HL-60 (cell line): ENCODE data around the gene RNF223.
"Not testable (repeated sequence)": the region's sequence is repeated elsewhere in the genome, so short reads cannot be mapped to it uniquely, and the experiment has no call there.

ENCODE experiments used
- DNase-seq, 2 experiments: peaks; one replicate each; pipeline ENCODE4 v3.0.0-alpha.2; 2010 to 2020; ENCODE audit warnings: low read depth in 1 of 2, low spot score in 1 of 2
- H3K27ac ChIP-seq: fragments of 250-450 bp; sonication (Bioruptor Pico); replicated peaks from 2 replicates; pipeline ENCODE4 v1.5.1; 2020; ENCODE audit warnings: mild to moderate bottlenecking, moderate library complexity
- H3K27me3 ChIP-seq: fragments of 250-450 bp; sonication (Bioruptor Pico); 2 replicates; pipeline ENCODE4 v1.5.1; 2021; ENCODE audit warnings: mild to moderate bottlenecking, moderate library complexity; ENCODE audit not compliant: insufficient read depth, poor library complexity, severe bottlenecking
- H3K4me3 ChIP-seq: replicated peaks from 2 replicates; pipeline ENCODE4 v1.5.1; 2011; ENCODE audit warnings: mild to moderate bottlenecking, control low read depth, low read length; ENCODE audit not compliant: insufficient read depth
- GABPA ChIP-seq: IDR thresholded peaks from 2 replicates; pipeline ENCODE4 v1.6.1; 2012; ENCODE audit warnings: low read depth
- POLR2AphosphoS5 ChIP-seq: IDR thresholded peaks from 2 replicates; pipeline ENCODE4 v1.6.1; 2012; ENCODE audit warnings: low read depth
- SPI1 ChIP-seq: IDR thresholded peaks from 2 replicates; pipeline ENCODE4 v1.6.1; 2012; ENCODE audit warnings: low read depth, mild to moderate bottlenecking, borderline replicate concordance
- TF ChIP-seq, protein P1 (sequence below): IDR thresholded peaks from 2 replicates; pipeline ENCODE4 v1.6.1; 2012; ENCODE audit warnings: low read depth; ENCODE audit not compliant: insufficient replicate concordance
- TF ChIP-seq, protein P2 (sequence below): IDR thresholded peaks from one replicate; pipeline ENCODE4 v1.5.1; 2011; ENCODE audit warnings: low read length, control low read depth, inconsistent platforms; ENCODE audit not compliant: insufficient read depth

Gene RNF223

DNA sequence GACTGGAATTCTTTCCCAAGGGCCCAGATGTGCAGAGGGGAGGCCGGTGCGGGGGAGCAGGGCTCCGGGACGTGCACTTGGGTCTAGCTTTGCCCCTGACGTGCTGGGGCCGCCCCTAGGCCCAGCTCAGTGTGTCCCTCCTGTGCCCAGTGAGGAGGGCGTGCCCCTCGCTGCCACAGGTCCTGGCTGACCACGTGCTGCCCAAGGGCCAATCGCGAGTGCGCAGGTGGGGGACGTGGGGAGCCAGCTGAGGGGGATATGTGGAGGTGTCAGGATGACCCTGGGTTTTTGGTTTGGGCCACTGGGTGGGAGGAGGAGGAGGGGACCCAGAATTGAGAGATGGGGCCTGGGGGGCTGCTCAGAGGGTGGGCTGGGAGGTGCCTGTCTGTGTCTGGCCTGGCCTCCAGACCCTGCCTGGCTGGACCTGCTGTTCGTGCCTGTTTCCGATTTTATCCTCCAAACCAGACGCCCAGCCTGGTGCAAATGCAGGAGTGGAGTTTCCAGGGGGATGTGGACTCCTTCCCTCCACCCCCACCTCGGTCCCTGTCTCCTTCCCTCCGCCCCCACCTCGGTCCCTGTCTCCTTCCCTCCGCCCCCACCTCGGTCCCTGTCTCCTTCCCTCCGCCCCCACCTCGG is 6.1 kb upstream of the RNF223 start:
- Histone ChIP-seq H3K4me3 (no peak overlapping the region), H3K27me3 (no peaks in the 10 kb centered on the region), H3K27ac (no peak overlapping the region)
- no peak for TF ChIP-seq SPI1
- TF ChIP-seq, protein P1, sequence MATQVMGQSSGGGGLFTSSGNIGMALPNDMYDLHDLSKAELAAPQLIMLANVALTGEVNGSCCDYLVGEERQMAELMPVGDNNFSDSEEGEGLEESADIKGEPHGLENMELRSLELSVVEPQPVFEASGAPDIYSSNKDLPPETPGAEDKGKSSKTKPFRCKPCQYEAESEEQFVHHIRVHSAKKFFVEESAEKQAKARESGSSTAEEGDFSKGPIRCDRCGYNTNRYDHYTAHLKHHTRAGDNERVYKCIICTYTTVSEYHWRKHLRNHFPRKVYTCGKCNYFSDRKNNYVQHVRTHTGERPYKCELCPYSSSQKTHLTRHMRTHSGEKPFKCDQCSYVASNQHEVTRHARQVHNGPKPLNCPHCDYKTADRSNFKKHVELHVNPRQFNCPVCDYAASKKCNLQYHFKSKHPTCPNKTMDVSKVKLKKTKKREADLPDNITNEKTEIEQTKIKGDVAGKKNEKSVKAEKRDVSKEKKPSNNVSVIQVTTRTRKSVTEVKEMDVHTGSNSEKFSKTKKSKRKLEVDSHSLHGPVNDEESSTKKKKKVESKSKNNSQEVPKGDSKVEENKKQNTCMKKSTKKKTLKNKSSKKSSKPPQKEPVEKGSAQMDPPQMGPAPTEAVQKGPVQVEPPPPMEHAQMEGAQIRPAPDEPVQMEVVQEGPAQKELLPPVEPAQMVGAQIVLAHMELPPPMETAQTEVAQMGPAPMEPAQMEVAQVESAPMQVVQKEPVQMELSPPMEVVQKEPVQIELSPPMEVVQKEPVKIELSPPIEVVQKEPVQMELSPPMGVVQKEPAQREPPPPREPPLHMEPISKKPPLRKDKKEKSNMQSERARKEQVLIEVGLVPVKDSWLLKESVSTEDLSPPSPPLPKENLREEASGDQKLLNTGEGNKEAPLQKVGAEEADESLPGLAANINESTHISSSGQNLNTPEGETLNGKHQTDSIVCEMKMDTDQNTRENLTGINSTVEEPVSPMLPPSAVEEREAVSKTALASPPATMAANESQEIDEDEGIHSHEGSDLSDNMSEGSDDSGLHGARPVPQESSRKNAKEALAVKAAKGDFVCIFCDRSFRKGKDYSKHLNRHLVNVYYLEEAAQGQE: no peak
- no peak for TF ChIP-seq POLR2AphosphoS5
- TF ChIP-seq, protein P2, sequence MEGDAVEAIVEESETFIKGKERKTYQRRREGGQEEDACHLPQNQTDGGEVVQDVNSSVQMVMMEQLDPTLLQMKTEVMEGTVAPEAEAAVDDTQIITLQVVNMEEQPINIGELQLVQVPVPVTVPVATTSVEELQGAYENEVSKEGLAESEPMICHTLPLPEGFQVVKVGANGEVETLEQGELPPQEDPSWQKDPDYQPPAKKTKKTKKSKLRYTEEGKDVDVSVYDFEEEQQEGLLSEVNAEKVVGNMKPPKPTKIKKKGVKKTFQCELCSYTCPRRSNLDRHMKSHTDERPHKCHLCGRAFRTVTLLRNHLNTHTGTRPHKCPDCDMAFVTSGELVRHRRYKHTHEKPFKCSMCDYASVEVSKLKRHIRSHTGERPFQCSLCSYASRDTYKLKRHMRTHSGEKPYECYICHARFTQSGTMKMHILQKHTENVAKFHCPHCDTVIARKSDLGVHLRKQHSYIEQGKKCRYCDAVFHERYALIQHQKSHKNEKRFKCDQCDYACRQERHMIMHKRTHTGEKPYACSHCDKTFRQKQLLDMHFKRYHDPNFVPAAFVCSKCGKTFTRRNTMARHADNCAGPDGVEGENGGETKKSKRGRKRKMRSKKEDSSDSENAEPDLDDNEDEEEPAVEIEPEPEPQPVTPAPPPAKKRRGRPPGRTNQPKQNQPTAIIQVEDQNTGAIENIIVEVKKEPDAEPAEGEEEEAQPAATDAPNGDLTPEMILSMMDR: no peak
- no peak for TF ChIP-seq GABPA
- DNase-seq: no peak

DNA sequence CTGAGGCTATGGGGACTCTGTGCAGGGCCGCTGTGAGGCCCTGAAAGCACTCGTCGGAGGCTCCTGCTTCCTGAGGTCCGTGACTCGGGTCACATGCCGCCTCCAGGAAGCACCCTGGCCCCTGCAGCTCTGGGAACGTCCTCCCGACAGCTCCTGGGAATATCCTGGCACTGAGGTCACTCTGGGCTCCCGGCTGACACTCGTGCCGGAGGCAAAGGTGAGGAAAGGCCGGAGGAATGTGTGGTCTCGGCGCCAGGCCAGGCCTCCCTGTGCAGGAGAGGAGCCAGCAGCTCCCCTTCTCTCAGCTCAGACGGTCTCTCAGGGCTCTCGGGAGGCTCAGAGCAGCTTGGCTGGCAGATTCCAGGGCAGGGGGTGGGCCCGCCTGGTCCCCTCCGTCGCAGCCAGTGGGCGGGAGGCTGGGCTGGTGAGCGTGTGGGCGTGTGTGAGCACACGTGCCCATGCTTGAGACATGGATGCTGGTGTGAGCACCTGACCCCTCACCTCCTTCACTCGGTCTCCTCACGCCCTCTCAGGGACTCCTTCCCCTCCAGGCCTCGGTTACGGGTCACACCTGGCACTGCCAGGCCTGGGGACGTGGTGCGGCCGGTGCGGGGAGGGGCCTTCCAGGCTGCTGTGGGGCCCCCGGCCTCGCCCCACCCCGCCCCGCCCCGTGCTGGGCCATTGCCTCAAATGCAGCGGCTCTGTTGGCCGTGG is 5.5 kb upstream of the RNF223 start:
- Histone ChIP-seq H3K4me3 (no peak overlapping the region), H3K27me3 (no peaks in the 10 kb centered on the region), H3K27ac (no peak overlapping the region)
- DNase-seq: peak; percentile 27 to 40
- TF ChIP-seq GABPA: no peak
- TF ChIP-seq SPI1: no peak
- TF ChIP-seq, protein P1: no peak
- TF ChIP-seq POLR2AphosphoS5: no peak
- TF ChIP-seq, protein P2: no peak

DNA sequence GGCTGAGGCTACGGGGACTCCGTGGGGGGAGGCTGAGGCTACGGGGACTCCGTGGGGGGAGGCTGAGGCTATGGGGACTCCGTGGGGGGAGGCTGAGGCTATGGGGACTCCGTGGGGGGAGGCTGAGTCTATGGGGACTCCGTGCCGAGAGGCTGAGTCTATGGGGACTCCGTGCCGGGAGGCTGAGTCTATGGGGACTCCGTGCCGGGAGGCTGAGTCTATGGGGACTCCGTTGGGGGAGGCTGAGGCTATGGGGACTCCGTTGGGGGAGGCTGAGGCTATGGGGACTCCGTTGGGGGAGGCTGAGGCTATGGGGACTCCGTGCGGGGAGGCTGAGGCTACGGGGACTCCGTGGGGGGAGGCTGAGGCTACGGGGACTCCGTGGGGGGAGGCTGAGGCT is 3.3 kb upstream of the RNF223 start:
- not testable (repeated sequence) for H3K4me3 ChIP-seq, DNase-seq, H3K27me3 ChIP-seq, H3K27ac ChIP-seq

DNA sequence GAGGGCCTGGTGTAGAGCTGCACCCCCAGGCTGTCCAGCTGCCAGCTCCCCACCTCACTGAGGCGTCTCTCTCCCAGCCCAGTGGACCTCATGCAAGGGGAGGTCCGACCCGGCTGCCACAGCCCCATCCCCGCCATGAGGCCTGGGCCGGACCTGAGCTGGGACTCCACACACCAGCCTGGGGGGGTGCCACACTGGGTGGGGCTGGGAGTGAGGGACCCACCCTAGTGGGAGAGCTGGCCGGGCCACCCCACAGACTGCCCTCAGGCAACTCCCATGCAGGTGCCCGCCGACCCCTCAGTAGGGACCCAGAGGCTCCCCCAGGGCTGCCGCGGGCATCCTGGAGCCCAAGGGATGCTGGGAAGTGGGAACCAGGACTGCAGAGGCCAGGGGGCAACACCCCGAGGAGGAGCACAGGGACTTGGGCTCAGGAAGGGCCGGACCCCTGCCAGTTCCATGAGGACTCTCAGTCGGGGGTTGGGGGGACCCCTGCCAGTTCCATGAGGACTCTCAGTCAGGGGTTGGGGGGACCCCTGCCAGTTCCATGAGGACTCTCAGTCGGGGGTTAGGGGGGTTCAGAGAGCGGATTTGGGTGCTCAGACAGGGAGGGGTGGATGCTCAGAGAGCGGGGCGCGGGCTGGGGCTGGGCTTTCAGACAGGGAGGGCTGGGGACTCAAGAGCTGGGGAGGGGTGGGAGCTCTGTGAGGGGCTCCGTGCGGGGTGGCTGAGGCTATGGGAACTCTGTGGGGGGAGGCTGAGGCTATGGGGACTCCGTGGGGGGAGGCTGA is 1.2 kb upstream of the RNF223 start:
- no peak overlapping the region for H3K4me3 ChIP-seq
- no peak for DNase-seq
- peaks cover 6% of the 10 kb centered on the region for H3K27me3 ChIP-seq
- TF ChIP-seq, protein P2: no peak
- TF ChIP-seq, protein P1: no peak
- TF ChIP-seq GABPA (no peak), POLR2AphosphoS5 (no peak), SPI1 (no peak)
- H3K27ac ChIP-seq: no peak overlapping the region
